HG02870 (cell line): ENCODE measurements around the gene ODAD3.
A peak's percentile ranks its signal among the peaks of the same experiment; 100 is the strongest.

Experiments
- ATAC-seq: cut with Tn5 transposase; IDR thresholded peaks from one replicate; pipeline ENCODE4 v1.9.1; 2021; ENCODE audit warnings: mild to moderate bottlenecking, moderate library complexity; ENCODE audit not compliant: unreplicated experiment

Gene ODAD3

DNA sequence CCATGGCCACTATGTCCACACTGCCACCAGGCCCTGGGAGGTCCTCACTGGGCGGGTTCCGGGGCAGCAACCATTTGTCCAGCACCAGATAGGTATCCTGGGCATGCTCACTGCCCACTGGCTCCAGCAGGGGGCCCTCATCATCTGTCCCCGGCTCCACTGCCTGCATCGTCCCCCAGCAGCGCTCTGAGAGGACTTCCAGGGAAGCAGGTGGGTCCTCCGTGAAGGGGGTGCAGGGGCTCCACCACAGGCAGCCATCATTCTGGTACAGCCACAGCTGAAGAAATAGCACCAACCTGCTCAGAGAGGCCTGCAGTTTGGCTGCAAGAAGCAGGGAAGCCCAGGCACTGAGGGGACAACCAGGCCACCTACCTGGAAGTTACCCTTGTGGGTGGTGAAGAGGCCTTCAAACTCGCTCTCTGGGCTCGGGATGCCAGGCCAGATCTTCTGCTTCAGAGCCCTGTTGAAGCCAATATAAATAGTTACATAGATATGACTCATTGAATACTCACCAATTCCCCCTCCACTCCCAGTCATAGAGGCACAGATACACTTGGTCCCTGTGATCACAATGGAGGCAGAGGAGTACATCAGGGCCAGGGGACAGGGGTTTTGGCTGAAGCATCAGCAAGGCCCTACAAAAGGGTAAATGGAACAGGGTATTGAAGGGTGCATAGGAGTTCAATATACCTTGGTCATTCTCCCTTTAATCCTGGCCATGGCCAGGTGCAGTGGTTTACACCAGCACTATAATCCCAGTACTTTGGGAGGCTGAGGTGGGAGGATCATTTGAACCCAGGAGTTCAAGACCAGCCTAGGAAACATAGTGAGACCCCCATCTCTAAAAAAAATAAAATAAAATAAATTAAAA lies 56.4 kb downstream of the ODAD3 start:
- no peak for ATAC-seq

DNA sequence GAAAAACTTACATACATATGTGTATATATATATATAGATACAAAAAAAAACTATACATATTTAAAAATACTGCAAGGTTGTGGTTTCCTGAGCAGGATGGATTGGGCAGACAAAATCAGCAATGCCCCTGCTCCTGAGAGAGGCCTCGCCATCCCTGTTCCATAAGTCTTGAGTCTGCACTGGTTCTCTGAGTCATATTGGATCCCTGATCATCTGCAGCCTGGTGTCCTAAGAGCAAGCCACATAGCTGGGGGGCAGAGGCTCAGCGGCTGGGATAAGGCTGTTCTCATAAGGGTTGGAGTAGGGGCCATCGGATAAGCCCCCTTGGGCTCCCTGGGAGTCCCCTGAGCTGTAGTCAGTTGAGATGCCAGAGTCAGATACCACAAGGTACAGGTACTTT lies 57.2 kb downstream of the ODAD3 start:
- ATAC-seq: no peak

DNA sequence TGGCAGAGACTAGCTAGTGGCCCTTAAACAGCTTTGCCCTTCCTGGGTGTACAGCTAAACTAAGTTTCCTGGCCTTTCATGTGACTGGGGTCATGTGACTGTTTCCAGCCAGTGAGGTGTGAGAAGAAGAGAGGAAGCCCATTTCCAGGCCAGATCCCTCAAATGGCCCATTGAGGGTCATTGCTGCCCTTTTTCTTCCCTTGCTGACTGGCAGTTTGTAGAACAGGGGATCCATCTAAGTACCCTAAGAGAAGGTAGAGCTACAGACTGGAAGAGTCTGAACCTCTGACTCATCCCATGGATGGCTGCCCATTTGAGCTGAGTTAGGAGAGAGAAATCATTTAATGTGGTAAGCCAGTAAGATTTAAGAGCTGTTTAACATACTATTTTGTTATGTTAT lies 57.7 kb downstream of the ODAD3 start:
- ATAC-seq: no peak

DNA sequence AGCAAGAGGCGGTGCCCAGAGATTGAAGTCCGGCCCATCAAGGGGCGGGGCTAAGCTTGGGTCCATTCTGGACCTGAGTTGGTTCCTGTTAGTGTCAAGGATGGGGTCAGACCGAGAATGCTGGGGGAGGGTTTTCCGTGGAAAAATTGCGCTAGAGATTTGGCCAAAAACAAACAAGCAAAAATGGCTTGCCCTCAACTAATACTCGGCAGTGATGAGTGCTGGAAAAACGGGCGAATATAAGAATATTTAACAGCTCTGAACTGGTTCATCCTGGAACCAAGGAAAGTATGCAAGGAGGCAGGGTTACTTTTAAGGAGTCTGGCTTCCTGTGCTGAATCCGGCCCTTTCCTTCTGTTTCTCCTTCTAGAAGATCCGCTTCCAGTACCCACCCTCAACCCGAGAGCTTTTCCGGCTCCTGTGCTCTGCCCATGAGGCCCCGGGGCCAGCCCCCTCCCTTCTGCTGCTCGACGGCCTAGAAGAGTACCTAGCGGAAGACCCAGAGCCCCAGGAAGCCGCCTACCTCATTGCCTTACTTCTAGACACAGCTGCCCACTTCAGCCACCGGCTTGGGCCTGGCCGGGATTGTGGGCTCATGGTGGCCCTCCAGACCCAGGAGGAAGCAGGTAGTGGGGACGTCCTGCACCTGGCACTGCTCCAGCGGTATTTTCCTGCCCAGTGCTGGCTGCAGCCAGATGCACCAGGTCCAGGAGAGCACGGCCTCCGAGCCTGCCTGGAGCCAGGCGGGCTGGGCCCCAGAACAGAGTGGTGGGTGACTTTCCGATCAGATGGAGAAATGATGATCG lies 59.6 kb downstream of the ODAD3 start:
- no peak for ATAC-seq

DNA sequence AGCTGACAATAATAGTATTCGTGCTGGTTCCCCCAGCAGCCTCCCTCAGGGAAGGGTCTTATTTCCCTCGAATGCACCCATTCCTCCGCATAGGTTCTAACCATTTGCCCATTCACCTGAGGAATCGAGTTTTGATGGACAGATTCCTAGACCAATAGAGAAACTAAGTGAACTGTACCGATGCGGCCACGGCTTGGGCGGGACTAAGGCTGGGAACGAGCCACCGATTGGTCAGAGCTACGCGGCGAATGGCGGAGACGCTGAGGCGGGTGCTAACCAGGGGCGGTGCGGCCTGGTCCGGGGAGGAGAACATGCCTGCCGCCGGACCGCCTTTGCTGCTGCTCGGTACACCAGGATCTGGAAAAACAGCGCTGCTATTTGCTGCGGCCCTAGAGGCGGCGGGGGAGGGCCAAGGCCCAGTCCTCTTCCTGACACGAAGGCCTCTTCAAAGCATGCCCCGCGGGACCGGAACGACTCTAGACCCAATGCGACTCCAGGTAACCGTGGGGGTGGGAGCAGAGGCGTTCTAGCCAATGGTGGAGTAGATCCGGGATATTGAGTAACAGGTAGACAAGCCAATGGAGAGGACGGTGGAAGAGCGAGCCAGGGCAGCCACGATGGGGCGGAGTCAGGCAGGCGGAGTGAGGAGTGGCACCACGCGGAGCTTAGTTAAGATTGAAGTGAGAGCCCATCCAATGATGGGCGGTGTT lies 60.3 kb downstream of the ODAD3 start, which contains the start of gene SWSAP1:
Gene SWSAP1 (plus strand): TSS at position 234 of the 710 bp plus-strand sequence. CDS start 15 bp downstream, at position 249.
- ATAC-seq: peak; percentile 88

DNA sequence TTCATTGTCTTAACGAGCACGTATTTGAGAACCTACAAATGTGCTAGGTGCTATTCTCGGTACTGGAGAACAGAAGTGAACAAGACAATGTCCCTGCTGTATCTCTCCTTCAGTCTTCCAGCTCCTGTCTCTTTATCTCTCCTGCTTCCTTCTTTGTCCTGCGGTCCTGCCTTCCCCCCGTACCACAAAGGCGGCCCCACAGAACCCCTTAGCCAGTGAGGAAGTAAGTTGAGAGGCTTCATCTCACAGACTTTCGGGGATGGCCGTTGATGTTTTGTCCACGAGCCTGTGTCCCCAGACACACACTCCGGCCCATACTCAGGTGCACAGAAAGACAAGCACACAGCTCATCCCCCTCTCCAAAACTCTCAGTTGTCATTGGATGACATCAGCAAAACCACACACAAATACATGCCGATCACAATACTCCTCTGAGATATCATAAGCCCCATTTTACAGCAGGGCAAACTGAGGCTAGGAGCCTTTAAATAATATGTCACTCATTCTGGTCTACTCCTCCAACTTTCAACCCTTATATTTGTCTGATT lies 61.0 kb downstream of the ODAD3 start:
- ATAC-seq: no peak

DNA sequence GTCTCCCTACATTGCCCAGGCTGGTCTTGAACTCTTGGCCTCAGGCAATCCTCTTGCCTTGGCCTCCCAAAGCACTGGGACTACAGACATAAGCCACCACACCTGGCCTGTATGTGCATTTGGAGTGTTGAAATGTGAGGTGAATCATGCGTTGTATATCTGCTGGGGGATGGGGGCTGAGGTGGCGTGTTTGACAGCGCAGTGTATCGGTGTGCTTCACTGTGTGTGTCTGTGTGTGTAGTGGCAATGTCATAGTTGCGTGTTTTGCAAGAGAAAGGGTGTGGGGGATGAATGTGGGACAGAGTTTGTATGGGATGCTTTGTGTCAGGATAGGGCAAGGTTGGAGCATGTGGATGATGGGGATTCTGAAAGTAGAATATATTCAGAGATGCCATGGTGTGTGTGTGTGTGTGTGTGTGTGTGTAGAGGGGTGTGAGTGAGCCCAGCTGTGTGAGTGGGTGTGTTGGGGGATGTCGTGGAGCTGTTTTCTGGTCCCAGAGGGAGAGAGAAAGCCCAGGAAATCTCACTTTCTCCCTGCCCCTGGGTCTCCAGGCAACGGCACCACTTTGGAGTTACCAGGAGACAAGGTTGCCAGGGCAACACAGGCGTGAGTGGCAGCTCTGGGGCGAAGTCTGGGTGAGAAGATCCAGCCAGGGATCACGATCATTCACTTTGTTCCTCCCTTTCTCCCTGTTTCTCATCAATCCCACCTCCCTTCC lies 61.6 kb downstream of the ODAD3 start:
- ATAC-seq: no peak

DNA sequence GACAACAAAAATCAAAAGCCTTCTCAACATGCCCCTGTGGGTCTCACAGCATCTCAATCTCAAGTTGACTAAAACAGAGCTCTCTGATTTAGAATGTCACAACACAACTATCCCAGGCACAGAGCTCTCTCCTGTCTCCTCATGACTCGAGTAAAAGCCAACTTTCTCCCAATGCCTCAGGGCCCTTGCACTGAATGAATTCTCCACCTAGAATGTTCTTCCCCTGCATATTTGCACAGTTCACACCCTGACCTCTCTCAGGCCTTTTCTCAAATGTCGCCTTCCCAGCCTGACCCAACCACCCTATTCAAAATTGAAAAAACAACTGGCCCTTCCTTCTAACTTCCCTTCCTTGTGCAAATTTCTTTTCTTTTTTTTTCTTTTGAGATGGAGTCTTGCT lies 64.2 kb downstream of the ODAD3 start:
- ATAC-seq: no peak
